HUES48 (cell line): ENCODE data around the gene GPR148.
"Not testable (repeated sequence)": the region's sequence is repeated elsewhere in the genome, so short reads cannot be mapped to it uniquely, and the experiment has no call there.

ENCODE experiments used
- H3K27ac ChIP-seq: one replicate; pipeline ENCODE4 v1.7.0; 2013; ENCODE audit warnings: low read depth, low read length, inconsistent platforms
- H3K27me3 ChIP-seq: 2 replicates; pipeline ENCODE4 v1.6.1; 2013; ENCODE audit warnings: mild to moderate bottlenecking, low read length; ENCODE audit not compliant: control insufficient read depth, insufficient read depth
- H3K36me3 ChIP-seq: 2 replicates; pipeline ENCODE4 v1.6.1; 2013; ENCODE audit warnings: low read length; ENCODE audit not compliant: control insufficient read depth, insufficient read depth
- H3K4me1 ChIP-seq: 2 replicates; pipeline ENCODE4 v1.6.1; 2013; ENCODE audit warnings: mild to moderate bottlenecking, low read length; ENCODE audit not compliant: control insufficient read depth, insufficient read depth
- H3K4me3 ChIP-seq: 2 replicates; pipeline ENCODE4 v1.5.1; 2013; ENCODE audit warnings: mild to moderate bottlenecking, low read depth, low read length
- H3K9ac ChIP-seq: 2 replicates; pipeline ENCODE4 v1.6.1; 2013; ENCODE audit warnings: mild to moderate bottlenecking, low read depth, low read length, moderate library complexity
- H3K9me3 ChIP-seq: 2 replicates; pipeline ENCODE4 v1.6.1; 2013; ENCODE audit warnings: low read length; ENCODE audit not compliant: control insufficient read depth, insufficient read depth

The GPR148 gene

DNA sequence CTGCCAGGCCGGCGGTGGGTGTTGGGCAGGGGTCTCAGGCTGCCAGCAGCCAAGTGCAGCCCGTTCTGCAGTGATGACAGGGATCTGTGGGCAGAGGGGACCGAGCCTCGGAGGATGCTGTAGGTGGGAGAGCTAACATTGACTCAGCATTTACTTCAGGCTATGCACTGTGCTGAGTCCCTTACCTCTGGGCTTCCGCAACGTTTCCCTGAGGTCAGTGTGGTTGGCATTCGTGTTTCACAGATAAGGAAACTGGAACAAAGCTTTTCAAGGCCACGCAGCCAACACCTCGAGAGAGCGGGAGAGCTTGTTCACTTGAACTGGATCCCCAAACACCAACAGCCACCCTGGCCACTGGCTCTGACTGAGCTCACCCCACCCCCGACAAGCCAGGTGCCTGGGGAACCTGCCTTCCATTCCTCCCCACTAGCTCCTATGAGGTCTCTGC lies 839 bp upstream of the GPR148 start:
- Histone ChIP-seq H3K9ac (no peak overlapping the region), H3K4me1 (peaks cover 12% of the 10 kb centered on the region; the same call in 1 of the 2 replicates), H3K4me3 (peak overlapping the region; percentile 83), H3K27me3 (peaks cover 16% of the 10 kb centered on the region), H3K27ac (no peak overlapping the region), H3K9me3 (no peaks in the 10 kb centered on the region), H3K36me3 (no peaks in the 10 kb centered on the region)

DNA sequence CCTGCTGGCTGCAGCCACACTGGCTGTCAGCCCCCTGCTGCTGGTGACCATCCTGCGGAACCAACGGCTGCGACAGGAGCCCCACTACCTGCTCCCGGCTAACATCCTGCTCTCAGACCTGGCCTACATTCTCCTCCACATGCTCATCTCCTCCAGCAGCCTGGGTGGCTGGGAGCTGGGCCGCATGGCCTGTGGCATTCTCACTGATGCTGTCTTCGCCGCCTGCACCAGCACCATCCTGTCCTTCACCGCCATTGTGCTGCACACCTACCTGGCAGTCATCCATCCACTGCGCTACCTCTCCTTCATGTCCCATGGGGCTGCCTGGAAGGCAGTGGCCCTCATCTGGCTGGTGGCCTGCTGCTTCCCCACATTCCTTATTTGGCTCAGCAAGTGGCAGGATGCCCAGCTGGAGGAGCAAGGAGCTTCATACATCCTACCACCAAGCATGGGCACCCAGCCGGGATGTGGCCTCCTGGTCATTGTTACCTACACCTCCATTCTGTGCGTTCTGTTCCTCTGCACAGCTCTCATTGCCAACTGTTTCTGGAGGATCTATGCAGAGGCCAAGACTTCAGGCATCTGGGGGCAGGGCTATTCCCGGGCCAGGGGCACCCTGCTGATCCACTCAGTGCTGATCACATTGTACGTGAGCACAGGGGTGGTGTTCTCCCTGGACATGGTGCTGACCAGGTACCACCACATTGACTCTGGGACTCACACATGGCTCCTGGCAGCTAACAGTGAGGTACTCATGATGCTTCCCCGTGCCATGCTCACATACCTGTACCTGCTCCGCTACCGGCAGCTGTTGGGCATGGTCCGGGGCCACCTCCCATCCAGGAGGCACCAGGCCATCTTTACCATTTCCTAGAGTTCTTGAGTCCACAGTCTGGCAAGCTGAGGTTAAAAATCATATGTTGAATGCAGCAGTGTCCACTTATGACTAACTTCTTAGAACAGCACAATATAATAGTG lies 741 bp downstream of the GPR148 start:
- no peak overlapping the region for H3K9ac ChIP-seq
- no peak overlapping the region for H3K4me3 ChIP-seq
- H3K27me3 ChIP-seq, result peaks cover 16% of the 10 kb centered on the region
- H3K9me3 ChIP-seq, result no peaks in the 10 kb centered on the region
- H3K27ac ChIP-seq, result no peak overlapping the region
- peaks cover 12% of the 10 kb centered on the region; the same call in 1 of the 2 replicates for H3K4me1 ChIP-seq
- no peaks in the 10 kb centered on the region for H3K36me3 ChIP-seq

DNA sequence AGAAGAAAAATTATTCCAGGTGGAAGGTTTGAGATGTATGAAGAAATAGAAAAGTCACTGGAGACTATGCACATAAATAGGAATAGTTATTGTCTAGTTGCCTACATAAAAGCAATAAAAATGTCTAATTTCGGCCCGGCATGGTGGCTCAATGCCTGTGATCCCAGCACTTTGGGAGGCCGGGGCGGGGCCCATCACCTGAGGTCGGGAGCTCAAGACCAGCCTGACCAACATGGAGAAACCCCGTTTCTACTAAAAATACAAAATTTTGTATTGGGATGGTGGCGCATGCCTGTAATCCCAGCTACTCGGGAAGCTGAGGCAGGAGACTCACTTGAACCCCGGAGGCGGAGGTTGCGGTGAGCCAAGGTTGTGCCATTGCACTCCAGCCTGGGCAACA lies 3.4 kb downstream of the GPR148 start:
- not testable (repeated sequence) for H3K4me3 ChIP-seq, H3K36me3 ChIP-seq, H3K4me1 ChIP-seq, H3K27ac ChIP-seq, H3K27me3 ChIP-seq, H3K9ac ChIP-seq, H3K9me3 ChIP-seq

DNA sequence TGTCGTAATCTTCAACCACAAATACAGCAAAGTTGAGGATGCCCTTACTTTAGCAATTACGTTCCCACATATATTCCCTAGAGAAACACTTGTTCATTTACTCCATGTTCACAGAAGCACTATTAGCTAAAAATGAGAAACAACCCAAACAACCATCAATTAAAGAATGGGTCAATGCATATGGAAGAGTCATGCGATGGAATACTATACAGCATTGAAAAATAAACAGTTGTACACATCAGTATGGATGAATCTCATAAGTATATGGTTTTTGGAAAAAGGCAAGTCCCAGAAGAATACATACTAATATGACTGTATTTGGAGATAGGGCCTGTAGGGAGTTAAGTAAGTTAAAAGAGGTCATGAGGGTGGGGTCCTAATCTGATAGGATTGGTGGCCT lies 6.3 kb downstream of the GPR148 start:
- H3K36me3 ChIP-seq, result no peaks in the 10 kb centered on the region
- H3K4me1 ChIP-seq, result no peaks in the 10 kb centered on the region
- no peaks in the 10 kb centered on the region for H3K27me3 ChIP-seq
- H3K9ac ChIP-seq, result no peak overlapping the region
- H3K27ac ChIP-seq, result no peak overlapping the region
- no peak overlapping the region for H3K4me3 ChIP-seq
- no peaks in the 10 kb centered on the region for H3K9me3 ChIP-seq

DNA sequence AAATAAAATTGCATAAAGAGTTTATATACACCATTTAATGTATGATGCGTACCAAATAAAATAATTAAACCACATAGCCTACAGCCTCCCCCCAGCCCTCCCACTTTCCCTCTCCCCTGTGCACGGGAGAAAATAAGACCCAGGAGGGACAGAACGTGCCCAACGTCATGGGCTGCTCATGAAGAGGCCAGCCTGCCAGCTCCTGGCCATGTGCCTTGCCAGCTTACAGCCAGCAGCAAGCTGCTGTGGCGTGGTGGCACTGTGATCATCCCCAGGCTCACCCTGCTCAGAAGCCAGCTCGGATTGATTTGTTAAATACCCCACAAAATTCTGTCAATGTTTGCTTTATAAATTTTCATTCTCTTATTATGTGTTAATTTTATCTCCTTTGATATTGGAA lies 7.6 kb downstream of the GPR148 start:
- Histone ChIP-seq H3K27ac (no peak overlapping the region), H3K9me3 (no peaks in the 10 kb centered on the region), H3K36me3 (no peaks in the 10 kb centered on the region), H3K9ac (no peak overlapping the region), H3K27me3 (no peaks in the 10 kb centered on the region), H3K4me1 (no peaks in the 10 kb centered on the region), H3K4me3 (no peak overlapping the region)

DNA sequence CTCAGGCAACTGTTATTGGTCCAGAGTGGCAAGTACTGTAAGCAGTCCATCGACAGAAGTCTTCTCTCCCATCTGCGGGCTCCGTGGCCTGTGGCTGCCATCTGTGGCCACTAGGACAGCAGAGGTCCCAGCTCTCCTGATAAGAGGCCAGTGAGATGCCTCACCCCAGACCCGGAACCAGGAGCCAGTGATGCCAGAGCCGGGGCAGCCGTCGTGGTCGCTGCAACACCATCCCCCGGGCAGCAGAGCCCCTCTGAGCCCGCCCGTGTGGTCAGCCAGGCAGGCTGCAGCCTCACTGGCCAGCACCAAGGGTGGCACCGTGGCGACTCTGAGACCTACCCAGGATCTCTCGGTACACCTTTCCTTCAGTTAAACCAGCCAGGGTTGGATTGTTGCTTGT lies 8.7 kb downstream of the GPR148 start:
- H3K27me3 ChIP-seq, result no peaks in the 10 kb centered on the region
- no peak overlapping the region for H3K27ac ChIP-seq
- H3K4me1 ChIP-seq, result no peaks in the 10 kb centered on the region
- no peak overlapping the region for H3K9ac ChIP-seq
- no peaks in the 10 kb centered on the region for H3K9me3 ChIP-seq
- H3K4me3 ChIP-seq, result no peak overlapping the region
- no peaks in the 10 kb centered on the region for H3K36me3 ChIP-seq

DNA sequence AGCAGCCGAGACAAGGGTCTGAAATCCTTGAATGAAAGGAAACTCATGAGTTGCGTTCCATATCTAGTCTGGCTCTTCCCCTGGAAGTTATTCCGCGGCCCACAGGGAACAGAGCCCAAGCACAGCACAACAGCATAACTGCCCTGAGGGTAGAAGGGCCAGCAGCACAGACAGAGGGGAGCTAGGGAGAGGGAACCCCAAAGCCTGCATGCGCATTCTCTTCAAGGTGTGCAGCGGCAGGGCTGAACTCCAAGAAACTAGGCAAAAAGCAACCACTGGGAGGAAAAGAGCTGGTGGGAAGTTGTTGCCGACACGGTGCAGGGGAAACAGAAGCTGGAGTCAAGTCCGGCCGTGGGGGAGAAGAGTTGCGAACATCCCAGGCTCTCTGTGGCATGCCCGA lies 11.8 kb downstream of the GPR148 start:
- Histone ChIP-seq H3K27me3 (no peaks in the 10 kb centered on the region), H3K4me3 (no peak overlapping the region), H3K9ac (no peak overlapping the region), H3K36me3 (no peaks in the 10 kb centered on the region), H3K4me1 (no peaks in the 10 kb centered on the region), H3K9me3 (no peaks in the 10 kb centered on the region), H3K27ac (no peak overlapping the region)

DNA sequence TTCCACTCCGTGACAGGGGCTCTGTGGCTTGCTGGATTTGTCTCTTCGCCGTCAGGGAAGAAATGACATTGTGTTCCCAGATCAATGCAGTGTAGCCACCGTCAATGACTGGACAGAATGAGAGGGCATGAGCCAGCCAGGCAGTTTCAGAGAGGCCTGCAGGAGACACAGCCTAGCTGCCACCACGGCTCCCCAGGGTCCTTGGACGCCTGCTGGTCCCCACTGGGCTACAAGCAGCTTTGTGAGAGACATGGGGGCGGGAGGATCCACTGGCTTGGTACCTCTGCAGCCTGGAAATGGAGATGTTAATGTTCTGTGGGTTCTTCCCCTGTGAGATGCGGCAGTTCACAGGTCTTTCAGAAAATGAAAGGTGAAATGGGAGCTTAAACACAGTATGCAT lies 14.4 kb downstream of the GPR148 start:
- Histone ChIP-seq H3K27me3 (no peaks in the 10 kb centered on the region), H3K9ac (no peak overlapping the region)

DNA sequence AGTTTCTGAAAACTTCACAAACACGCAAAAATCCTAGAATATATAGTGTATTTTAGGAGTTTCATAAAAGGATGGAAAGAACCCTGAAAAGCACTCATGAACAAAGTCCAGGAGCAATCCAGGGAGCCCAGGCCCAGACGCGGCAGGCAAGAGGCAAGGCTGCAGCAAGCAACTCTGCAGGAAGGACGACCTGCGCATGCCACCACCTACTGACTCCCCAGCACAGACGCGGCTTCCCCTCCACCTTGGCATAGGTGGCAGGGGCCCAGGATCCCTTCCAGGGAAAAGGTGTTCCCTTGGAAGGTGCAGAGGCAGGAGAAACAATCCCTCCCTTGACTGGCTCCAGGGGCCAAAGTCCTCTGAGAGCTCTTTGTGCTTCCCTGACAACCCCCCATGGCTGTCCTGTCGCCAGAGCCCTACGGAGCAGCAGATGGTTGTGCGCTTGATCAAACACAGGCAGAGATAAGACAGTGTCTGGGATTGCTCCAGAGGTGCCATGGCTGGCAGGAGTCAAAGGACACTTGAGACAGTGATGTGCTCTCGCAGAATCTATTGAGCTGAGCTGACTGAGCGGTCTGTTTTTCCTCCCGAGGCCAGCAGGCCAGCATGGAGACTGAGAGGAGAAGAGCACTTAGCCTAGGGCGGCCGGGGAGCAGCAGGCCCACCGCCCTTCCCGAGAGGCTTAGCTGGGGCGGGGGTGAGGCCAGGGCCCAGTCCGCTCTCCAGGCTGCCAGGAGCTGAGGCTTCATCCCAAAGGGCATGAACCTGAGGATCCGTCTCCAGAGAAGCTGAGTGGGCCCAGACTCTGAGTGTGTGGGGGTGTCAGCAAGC lies 15.6 kb downstream of the GPR148 start:
- Histone ChIP-seq H3K4me1 (no peaks in the 10 kb centered on the region), H3K27ac (peak overlapping the region; percentile 51), H3K9me3 (no peaks in the 10 kb centered on the region), H3K9ac (no peak overlapping the region), H3K27me3 (no peaks in the 10 kb centered on the region), H3K36me3 (no peaks in the 10 kb centered on the region), H3K4me3 (no peak overlapping the region)

More for the DNA sequence above, 14.4 kb downstream of the GPR148 start:
- Histone ChIP-seq H3K4me3 (no peak overlapping the region), H3K9me3 (no peaks in the 10 kb centered on the region), H3K4me1 (no peaks in the 10 kb centered on the region), H3K36me3 (no peaks in the 10 kb centered on the region), H3K27ac (no peak overlapping the region)

DNA sequence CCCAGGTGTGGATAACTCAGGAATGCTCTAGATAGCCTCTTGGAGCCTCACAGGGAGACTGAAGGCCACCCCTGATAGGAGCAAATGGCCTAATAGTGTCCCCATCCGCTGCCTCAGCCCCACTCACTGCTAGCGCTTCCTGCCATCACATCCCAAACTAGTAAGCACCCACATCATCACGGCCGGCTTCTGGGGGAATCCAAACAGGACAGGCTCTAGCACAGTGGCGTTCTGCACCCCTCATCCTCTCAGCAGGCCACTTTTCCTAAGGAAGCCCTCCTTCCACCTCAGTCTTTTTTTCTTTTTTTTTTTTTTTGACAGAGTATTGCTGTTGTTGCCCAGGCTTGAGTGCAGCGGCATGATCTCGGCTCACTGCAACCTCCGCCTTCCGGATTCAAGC lies 20.2 kb downstream of the GPR148 start:
- Histone ChIP-seq H3K4me3 (no peak overlapping the region), H3K27me3 (peaks cover 3% of the 10 kb centered on the region), H3K27ac (no peak overlapping the region), H3K4me1 (no peaks in the 10 kb centered on the region), H3K9me3 (no peaks in the 10 kb centered on the region), H3K36me3 (no peaks in the 10 kb centered on the region), H3K9ac (no peak overlapping the region)

DNA sequence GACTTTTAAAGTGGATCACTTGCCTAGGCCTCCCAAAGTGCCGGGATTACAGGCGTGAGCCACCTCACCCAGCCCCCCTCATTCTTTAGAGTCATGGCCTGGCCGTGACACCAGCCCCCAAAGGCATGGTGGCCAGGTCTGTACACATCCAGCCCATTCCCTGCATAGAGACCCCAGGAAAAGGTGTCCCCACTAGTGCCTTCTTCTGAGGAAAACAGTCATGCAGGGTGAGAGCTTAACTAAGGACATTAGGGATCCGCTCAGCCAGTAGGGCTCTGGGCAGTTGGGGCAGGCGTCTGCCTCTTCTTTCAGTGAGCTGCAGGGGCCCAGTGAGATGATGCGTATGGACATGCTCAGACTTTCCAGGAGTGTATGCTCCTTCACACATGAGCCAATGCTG lies 20.8 kb downstream of the GPR148 start:
- Histone ChIP-seq H3K4me3 (no peak overlapping the region), H3K4me1 (no peaks in the 10 kb centered on the region), H3K9me3 (no peaks in the 10 kb centered on the region), H3K27ac (no peak overlapping the region), H3K9ac (no peak overlapping the region), H3K27me3 (peaks cover 7% of the 10 kb centered on the region), H3K36me3 (no peaks in the 10 kb centered on the region)
